ENCODE results near the gene ELFN2. TPM values are rescaled to one million over a fixed set of nuclear protein-coding genes. Genes with fewer than 3 reads are reported as not detected.

The ELFN2 gene
- polyA plus RNA-seq, 1 experiment: 2.6 TPM

DNA sequence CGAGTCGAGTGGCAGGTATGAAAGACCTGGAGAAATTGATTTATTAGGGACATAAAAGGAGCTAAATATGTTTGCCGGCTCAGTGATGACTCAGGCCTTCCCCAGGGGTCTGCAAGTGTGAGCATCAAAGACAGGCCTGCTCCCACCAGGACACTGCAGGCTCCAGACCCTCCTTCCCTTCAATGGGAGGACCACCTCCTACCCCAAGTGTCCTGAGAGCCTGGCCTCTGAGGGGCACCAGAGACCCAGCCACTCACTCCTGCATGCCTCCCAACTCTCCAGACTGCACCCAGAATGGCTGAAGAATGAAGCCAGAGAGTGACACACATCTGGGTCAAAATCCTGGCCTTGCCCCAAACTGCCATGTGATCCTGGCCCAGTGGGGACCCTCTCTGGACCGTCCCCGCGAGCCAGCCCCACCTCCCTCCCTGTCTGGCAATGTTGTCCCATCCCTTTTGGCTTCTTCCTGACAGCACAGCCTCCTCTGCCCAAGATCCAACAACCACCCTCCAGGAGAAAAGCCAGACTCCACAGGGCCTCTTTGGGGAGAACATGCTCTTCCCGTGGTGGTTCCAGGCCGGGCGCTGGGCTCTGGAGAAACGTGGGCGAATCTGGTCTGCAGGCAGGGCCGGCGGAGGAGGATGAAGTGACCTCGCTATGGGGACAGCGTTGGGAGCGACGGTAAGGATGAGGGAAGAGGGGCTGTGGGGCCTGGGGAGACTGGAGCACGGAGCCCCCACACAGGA is 108.7 kb downstream of the ELFN2 start:
- DNase-seq (ENCODE audit: low read depth, low spot score): no peak
- POLR2A ChIA-PET: no interaction called here
- CTCF ChIA-PET: interaction anchor here (1.0 to 5.4 kb wide), 7 partner anchors 12 to 243 kb away, joined by 3 to 154 read pairs (median 4); no protein-coding TSS in a partner anchor
- Histone ChIP-seq H3K27me3 (ENCODE audit: control insufficient read depth, insufficient read depth, low read length) (no peaks in the 10 kb centered on the region), H3K4me3 (ENCODE audit: low read depth, low read length) (no peak overlapping the region), H3K9me3 (ENCODE audit: control insufficient read depth, insufficient read depth, low read length) (no peaks in the 10 kb centered on the region), H3K27ac (ENCODE audit: low read depth, low read length) (no peak overlapping the region)
- TF ChIP-seq CTCF (IDR thresholded peaks at IDR 0.05; ENCODE audit: low read depth, low read length): peak; percentile 17; the same call in 1 of the 2 replicates

Other genes with a start within 250 kb of the ELFN2 start
- 8.2 and 10.0 TPM in 2 replicates for gene C1QTNF6, start 239.2 kb downstream of the ELFN2 start, polyA plus RNA-seq (2011; rRNA removed)
- gene SSTR3, start 215.0 kb downstream of the ELFN2 start, polyA plus RNA-seq (2011; rRNA removed): 0.06 and 0.14 TPM in 2 replicates
- gene RAC2, start 183.2 kb downstream of the ELFN2 start, polyA plus RNA-seq (2011; rRNA removed): 25.0 and 35.9 TPM in 2 replicates
- gene CYTH4, start 145.0 kb downstream of the ELFN2 start, polyA plus RNA-seq (2011; rRNA removed): 0.33 and 0.82 TPM in 2 replicates
- gene MFNG, start 58.9 kb upstream of the ELFN2 start, polyA plus RNA-seq (2011; rRNA removed): 0.04 and 0.06 TPM in 2 replicates
- gene CARD10, start 91.9 kb upstream of the ELFN2 start, polyA plus RNA-seq (2011; rRNA removed): 5.8 and 9.6 TPM in 2 replicates
- 13.0 and 18.4 TPM in 2 replicates for gene CDC42EP1, start 133.0 kb upstream of the ELFN2 start, polyA plus RNA-seq (2011; rRNA removed)
- not detected in 2 replicates for gene LGALS2, start 152.6 kb upstream of the ELFN2 start, polyA plus RNA-seq (2011; rRNA removed)
- gene GGA1, start 181.4 kb upstream of the ELFN2 start, polyA plus RNA-seq (2011; rRNA removed): 24.7 and 26.1 TPM in 2 replicates
- gene SH3BP1, start 212.2 kb upstream of the ELFN2 start, polyA plus RNA-seq (2011; rRNA removed): 8.4 and 11.3 TPM in 2 replicates
- gene PDXP, start 231.2 kb upstream of the ELFN2 start, polyA plus RNA-seq (2011; rRNA removed): 11.7 and 17.7 TPM in 2 replicates
- gene LGALS1, start 248.2 kb upstream of the ELFN2 start, polyA plus RNA-seq (2011; rRNA removed): 5,926 and 7,935 TPM in 2 replicates